A549 treated with GW870086 at 1 μM for 4 hours (cell line): ENCODE data around the gene IL17A. TPM values are rescaled to one million over a fixed set of nuclear protein-coding genes. Genes with fewer than 3 reads are reported as not detected.

Source experiments
- total RNA-seq: library from RNA; stranded (reverse); fragments of 200-300 nt; extraction: Qiagen RNA extraction; gene quantifications from 5 replicates; pipeline ENCODE4 v1.2.3, GENCODE V29; 2022; ENCODE audit warnings: low read depth

IL17A gene
- not detected in 5 replicates for total RNA-seq

GRCh38 chr6:52186075-52186474 is at the start of gene IL17A:
Gene IL17A (plus strand): TSS chr6:52186375. CDS start chr6:52186432, 57 bp downstream.

Other genes starting within 250 kb of the IL17A start
- gene PKHD1, start 98.8 kb upstream of the IL17A start, total RNA-seq, result not detected in 5 replicates
- not detected in 5 replicates for gene IL17F, start 58.1 kb downstream of the IL17A start, total RNA-seq
- 72.8 to 80.0 TPM (median 78.4 TPM) in 5 replicates for gene MCM3, start 98.4 kb downstream of the IL17A start, total RNA-seq
- 0.85 to 1.2 TPM (median 1.1 TPM) in 5 replicates for gene PAQR8, start 175.8 kb downstream of the IL17A start, total RNA-seq
- 8.1 to 13.3 TPM (median 12.2 TPM) in 5 replicates for gene EFHC1, start 234.0 kb downstream of the IL17A start, total RNA-seq